ENCODE results near the gene PSTPIP1.

GRCh38 chr15:77039848-77040247, 44.9 kb downstream of the PSTPIP1 start:
- TF ChIP-seq POLR2A (IDR thresholded peaks at IDR 0.05; ENCODE audit: low read depth, low read length), result no peak
- TF ChIP-seq CTCF (conservative IDR thresholded peaks at IDR 0.05; ENCODE audit: low read depth, low read length), result no peak
- no peak for TF ChIP-seq SMC3 (IDR thresholded peaks at IDR 0.05; ENCODE audit: low read depth, low read length)
- no peak for TF ChIP-seq RFX5 (IDR thresholded peaks at IDR 0.05; ENCODE audit: low read depth, low read length)
- TF ChIP-seq BHLHE40 (IDR thresholded peaks at IDR 0.05; ENCODE audit: low read depth, low read length), result no peak
- TF ChIP-seq, protein P1, sequence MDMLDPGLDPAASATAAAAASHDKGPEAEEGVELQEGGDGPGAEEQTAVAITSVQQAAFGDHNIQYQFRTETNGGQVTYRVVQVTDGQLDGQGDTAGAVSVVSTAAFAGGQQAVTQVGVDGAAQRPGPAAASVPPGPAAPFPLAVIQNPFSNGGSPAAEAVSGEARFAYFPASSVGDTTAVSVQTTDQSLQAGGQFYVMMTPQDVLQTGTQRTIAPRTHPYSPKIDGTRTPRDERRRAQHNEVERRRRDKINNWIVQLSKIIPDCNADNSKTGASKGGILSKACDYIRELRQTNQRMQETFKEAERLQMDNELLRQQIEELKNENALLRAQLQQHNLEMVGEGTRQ (IDR thresholded peaks at IDR 0.05; ENCODE audit: low read depth, low read length), result no peak
- TF ChIP-seq RCOR1 (IDR thresholded peaks at IDR 0.05; ENCODE audit: insufficient replicate concordance, low read length), result no peak
- no peak for TF ChIP-seq RAD21 (IDR thresholded peaks at IDR 0.05; ENCODE audit: low read length)
